GM13976 (cell line): ENCODE data around the gene LSAMP.

Source experiments
- DNase-seq: peaks from one replicate; pipeline ENCODE4 v3.0.0; 2012; ENCODE audit warnings: low spot score
- in situ Hi-C: fragments of 300-500 bp; cut with MboI; formaldehyde crosslinking; loops from one replicate; pipeline ENCODE4 v1.12.0; 2022; ENCODE audit warnings: low sequenced_read_pairs, mixed read lengths, inconsistent platforms; ENCODE audit not compliant: unreplicated experiment
- TF ChIP-seq, protein P1 (sequence below): IDR thresholded peaks from 2 replicates; pipeline ENCODE4 v1.5.1; 2012; ENCODE audit warnings: borderline replicate concordance, mild to moderate bottlenecking; ENCODE audit not compliant: insufficient read depth; ENCODE audit errors: extremely low read depth, missing control alignments, control extremely low read depth

LSAMP gene

DNA sequence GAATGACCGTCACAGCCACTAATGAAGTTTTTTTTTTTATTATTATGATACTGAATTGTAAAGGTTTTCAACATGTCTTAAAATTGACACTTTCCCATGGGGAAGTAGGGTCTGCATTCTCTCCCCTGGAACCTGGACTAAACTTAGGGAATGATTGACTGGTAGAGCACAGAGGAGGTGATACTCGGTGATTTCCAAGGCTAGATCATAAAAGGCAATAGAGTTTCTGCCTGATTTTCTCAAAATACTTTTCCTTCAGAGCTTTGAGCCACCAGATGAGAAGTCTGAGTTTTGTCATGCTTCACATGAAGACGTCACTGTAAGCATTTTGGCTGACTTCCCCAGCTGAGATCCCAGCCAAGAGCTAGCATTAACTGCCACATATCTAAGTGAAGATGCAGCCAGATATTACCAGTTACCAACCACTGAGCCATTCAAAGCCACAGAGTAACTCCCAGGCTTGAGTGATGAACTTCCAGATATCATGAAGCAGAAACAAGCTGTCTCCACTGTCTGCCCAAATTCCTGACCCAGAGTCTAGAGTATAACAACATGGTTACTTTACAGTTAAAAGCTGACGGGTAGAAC, 105.8 kb downstream of the LSAMP start:
- TF ChIP-seq, protein P1, sequence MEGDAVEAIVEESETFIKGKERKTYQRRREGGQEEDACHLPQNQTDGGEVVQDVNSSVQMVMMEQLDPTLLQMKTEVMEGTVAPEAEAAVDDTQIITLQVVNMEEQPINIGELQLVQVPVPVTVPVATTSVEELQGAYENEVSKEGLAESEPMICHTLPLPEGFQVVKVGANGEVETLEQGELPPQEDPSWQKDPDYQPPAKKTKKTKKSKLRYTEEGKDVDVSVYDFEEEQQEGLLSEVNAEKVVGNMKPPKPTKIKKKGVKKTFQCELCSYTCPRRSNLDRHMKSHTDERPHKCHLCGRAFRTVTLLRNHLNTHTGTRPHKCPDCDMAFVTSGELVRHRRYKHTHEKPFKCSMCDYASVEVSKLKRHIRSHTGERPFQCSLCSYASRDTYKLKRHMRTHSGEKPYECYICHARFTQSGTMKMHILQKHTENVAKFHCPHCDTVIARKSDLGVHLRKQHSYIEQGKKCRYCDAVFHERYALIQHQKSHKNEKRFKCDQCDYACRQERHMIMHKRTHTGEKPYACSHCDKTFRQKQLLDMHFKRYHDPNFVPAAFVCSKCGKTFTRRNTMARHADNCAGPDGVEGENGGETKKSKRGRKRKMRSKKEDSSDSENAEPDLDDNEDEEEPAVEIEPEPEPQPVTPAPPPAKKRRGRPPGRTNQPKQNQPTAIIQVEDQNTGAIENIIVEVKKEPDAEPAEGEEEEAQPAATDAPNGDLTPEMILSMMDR: no peak
- in situ Hi-C loops: no loop called here
- no peak for DNase-seq

GRCh38 chr3:116338713-116339112, 106.6 kb downstream of the LSAMP start:
- no peak for DNase-seq
- in situ Hi-C loops: no loop called here
- TF ChIP-seq, protein P1: no peak

GRCh38 chr3:116337229-116337628, 108.1 kb downstream of the LSAMP start:
- TF ChIP-seq, protein P1: no peak
- in situ Hi-C loops: no loop called here
- no peak for DNase-seq

DNA sequence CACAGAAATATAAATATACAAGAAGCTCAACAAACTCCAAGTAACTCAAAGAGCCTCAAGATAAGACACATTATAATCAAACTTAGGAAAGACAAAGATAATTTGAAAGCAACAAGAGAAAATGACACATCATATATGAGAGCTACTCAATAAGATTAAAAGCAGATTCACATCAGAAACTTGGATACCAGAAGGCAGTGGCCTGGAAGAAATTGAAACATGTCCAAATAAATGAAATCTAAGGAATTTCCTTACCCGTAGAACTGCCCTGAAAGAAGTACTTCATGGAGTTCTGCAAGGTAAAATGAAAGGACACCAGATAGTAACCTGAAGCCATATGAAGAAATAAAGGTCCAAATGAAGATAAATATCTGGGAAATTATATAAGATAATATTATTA, 113.9 kb downstream of the LSAMP start:
- in situ Hi-C loops: no loop called here
- DNase-seq: no peak
- TF ChIP-seq, protein P1: no peak

DNA sequence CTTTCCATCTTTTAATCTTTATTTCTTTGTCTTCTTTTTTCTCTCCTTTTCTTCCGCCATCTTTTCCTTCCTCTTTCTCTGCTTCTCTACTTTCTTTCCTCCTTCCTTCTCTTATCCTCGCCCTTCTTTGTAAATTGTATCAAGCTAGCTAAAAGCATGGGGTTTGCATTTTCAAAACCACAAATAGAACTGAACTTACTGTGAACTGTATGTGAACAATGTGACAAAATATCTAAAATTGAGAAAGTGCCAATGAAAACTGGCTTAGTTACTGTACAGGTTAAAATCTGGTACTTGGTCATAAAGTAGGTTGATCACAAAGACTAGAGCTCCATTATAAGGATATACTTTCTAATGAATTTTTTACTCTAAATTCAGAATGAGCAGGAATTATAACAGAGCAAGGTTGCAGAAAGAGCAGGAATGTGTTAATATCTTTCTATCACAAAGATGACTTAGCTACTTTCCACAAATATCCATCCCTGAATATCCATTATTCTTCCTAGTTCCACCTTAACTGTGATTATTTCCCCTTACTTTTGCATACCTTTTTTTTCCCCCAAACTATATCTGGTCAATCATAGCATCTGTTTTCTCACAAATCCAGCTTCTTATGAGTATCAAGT, 122.4 kb downstream of the LSAMP start:
- in situ Hi-C loops: no loop called here
- no peak for DNase-seq
- TF ChIP-seq, protein P1: no peak

GRCh38 chr3:116318370-116318769, 126.9 kb downstream of the LSAMP start:
- no peak for DNase-seq
- TF ChIP-seq, protein P1: no peak
- in situ Hi-C loops: no loop called here
